HG03354 (cell line): Measurements from ENCODE around the gene COX17.

Experiments used
- ATAC-seq: cut with Tn5 transposase; IDR thresholded peaks from one replicate; pipeline ENCODE4 v1.9.1; 2021; ENCODE audit warnings: mild to moderate bottlenecking; ENCODE audit not compliant: unreplicated experiment, poor library complexity, severe bottlenecking

COX17 gene

DNA sequence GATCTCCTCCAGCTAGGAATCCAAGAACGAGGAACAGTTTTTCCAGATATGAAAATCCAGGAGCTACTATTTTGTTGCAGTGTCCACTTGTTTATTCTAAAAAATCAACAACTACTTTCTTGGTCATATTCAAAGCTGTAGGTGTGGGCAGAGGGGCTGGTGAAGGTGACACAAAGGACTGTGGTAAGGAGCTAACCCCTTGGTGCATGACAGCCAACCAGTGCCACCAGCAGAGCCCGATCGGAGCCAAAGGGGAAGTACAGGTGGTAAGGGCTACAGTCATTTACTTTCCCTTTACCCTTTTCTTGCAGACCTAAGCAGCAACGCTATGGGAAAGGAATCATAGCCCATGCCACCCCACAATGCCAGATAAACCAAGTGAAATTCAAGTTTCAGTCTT, 48.8 kb downstream of the COX17 start:
- peak; percentile 71 for ATAC-seq

DNA sequence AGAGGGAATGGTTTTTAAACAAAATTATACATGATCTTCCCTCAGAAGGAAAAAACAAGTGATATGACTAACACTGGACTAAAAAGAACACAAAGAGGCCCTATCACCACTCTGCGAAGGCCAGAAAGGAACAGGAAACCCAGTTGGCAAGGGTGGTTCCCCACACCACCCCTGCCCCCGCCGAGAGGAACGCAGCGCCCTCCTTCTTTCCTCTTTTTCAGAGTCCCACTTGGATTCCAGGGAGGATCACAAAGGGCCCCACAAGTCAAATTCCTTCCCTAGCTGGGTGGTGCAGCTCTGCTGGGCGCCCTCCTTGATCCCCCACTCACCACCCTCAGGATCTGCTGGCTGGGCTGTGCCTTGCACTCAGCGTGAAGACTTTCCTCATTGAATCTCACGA, 49.7 kb downstream of the COX17 start:
- ATAC-seq, result peak; percentile 42

DNA sequence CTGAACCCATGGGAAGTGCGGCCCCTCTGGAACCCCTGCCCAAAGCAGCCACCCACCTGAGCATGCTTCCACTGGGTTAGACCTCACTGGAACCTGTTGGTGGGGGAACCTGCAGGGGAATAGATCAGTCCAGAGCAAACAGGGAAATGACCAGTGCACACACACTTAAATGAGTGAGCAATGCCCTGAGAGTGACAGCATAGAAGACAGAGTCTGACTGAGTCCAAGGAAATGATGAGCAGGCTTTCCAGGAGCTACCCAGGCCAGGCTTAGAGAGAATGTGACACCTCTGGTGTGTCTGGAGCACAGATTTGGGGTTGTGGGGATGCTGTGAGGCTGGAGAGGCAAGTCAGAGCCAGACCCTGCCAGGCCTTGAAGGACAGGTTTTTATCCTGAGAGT, 51.0 kb downstream of the COX17 start:
- ATAC-seq, result no peak

DNA sequence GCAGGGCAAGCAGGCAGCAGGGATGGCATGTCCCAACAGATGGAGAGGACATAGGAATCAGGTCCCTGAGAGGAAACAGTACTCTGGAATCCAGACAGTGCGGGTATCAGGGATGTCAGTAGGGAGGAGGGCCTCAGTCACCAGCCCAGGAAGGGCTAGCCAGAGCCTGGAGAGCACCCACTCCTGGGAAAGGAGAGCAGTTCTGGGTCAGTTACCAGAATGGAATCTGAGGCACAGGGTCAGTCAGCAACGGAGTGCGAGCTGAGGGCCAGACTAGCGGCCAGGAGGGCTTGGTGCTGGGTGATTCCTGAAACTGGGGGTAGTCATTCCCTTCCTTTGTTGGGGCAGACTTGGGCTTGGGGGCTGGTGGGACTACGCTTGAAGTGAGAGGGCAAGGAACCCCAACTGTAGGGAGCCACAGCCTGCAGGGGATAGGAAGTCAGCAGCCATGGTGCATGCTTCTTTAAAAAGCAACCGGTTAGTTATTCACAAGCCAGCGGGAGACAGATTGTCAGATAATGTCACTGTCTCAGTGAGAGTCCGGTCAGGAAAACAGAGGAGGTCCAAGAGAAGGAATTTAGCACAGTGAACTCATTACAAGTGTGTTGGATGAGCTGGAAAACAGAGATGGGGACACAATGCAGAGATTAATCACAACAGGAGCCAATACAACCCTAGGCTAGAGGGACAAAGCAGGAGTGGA, 51.6 kb downstream of the COX17 start:
- ATAC-seq, result no peak

DNA sequence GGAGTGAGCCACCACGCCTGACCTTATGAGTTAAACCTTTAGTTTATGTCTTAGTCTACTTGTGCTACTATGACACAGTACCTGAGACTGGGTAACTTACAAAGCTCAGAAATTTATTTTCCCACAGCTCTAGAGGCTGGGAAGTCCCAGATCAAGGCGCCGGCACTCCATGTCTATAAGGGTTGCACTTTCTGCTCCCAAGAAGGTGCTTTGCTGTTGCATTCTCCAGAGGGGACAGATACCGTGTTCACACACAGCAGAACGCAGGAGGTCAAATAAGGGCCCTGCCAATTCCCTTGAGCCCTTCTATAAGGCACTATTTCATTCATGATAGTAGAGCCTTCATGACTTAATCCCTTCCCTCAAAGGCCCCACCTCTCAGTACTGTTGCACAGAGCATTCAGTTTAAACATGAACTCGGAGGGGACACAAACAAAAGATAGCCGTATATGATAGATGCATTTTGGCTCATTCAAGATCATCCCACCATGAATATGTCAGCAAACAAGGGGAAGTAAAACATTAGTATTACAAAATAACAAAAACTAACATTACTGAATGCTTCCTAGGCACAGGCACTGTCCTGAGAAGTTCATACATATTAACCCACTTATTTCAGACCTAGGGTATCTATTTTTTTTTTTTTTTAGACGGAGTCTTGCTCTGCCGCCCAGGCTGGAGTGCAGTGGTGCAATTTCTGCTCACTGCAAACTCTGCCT, 53.0 kb downstream of the COX17 start:
- ATAC-seq, result no peak

DNA sequence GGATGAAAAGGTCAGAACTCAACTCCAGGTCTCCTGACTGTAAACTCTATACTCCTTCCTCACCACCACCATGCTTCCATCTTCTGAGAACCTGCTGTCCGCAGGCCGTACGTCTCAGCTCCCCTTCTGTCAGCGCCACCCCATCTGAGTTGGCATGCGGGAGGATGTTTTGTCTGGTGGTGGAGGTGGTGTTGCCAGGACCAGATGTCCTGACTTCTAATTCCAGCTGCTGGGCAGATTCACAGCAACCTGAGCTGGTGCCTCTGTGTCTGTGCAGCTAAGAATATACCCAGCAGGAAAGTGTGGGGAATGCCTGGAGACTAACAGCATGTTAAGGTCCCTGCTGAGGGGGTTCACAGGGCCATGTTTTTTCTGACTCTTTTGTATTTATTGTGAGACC, 56.3 kb downstream of the COX17 start:
- no peak for ATAC-seq
